ENCODE measurements around the gene WDR59. TPM values are rescaled to one million over a fixed set of nuclear protein-coding genes. Genes with fewer than 3 reads are reported as not detected.
"Not testable (repeated sequence)": the region's sequence is repeated elsewhere in the genome, so short reads cannot be mapped to it uniquely, and the experiment has no call there.

The WDR59 gene, protein sequence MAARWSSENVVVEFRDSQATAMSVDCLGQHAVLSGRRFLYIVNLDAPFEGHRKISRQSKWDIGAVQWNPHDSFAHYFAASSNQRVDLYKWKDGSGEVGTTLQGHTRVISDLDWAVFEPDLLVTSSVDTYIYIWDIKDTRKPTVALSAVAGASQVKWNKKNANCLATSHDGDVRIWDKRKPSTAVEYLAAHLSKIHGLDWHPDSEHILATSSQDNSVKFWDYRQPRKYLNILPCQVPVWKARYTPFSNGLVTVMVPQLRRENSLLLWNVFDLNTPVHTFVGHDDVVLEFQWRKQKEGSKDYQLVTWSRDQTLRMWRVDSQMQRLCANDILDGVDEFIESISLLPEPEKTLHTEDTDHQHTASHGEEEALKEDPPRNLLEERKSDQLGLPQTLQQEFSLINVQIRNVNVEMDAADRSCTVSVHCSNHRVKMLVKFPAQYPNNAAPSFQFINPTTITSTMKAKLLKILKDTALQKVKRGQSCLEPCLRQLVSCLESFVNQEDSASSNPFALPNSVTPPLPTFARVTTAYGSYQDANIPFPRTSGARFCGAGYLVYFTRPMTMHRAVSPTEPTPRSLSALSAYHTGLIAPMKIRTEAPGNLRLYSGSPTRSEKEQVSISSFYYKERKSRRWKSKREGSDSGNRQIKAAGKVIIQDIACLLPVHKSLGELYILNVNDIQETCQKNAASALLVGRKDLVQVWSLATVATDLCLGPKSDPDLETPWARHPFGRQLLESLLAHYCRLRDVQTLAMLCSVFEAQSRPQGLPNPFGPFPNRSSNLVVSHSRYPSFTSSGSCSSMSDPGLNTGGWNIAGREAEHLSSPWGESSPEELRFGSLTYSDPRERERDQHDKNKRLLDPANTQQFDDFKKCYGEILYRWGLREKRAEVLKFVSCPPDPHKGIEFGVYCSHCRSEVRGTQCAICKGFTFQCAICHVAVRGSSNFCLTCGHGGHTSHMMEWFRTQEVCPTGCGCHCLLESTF
- polyA plus RNA-seq (ENCODE audit: insufficient read length), result 109 TPM
- long read RNA-seq, donor 1, full-length matches to known transcripts, result 5 of 5 reads
- long read RNA-seq, donor 1, partial matches to known transcripts, result 0 of 5 reads
- long read RNA-seq, donor 1, other reads (novel, unspliced or antisense), result 0 of 5 reads
- long read RNA-seq, donor 2, full-length matches to known transcripts, result 5 of 5 reads
- long read RNA-seq, donor 2, partial matches to known transcripts, result 0 of 5 reads
- long read RNA-seq, donor 2, other reads (novel, unspliced or antisense), result 0 of 5 reads
- long read RNA-seq, donor 3, partial matches to known transcripts, result 16 of 18 reads
- long read RNA-seq, donor 3, other reads (novel, unspliced or antisense), result 0 of 18 reads
- long read RNA-seq, donor 4, result 0 reads
- long read RNA-seq, donor 5, full-length matches to known transcripts, result 8 of 18 reads
- long read RNA-seq, donor 5, partial matches to known transcripts, result 10 of 18 reads
- long read RNA-seq, donor 5, other reads (novel, unspliced or antisense), result 0 of 18 reads
- long read RNA-seq, donor 6, partial matches to known transcripts, result 0 of 2 reads
- long read RNA-seq, donor 6, other reads (novel, unspliced or antisense), result 0 of 2 reads
- long read RNA-seq, donor 7, full-length matches to known transcripts, result 5 of 5 reads
- long read RNA-seq, donor 7, partial matches to known transcripts, result 0 of 5 reads
- long read RNA-seq, donor 7, other reads (novel, unspliced or antisense), result 0 of 5 reads
- long read RNA-seq, donor 8, full-length matches to known transcripts, result 1 of 1 reads
- long read RNA-seq, donor 8, partial matches to known transcripts, result 0 of 1 reads
- long read RNA-seq, donor 8, other reads (novel, unspliced or antisense), result 0 of 1 reads

- DNase-seq, result peak; percentile 100
These were observed at the start of gene WDR59 for GRCh38 chr16:74984529-74985296. Gene WDR59, minus strand, starts transcription at chr16:74985123. Its CDS starts 106 bp downstream, at chr16:74985017.

DNA sequence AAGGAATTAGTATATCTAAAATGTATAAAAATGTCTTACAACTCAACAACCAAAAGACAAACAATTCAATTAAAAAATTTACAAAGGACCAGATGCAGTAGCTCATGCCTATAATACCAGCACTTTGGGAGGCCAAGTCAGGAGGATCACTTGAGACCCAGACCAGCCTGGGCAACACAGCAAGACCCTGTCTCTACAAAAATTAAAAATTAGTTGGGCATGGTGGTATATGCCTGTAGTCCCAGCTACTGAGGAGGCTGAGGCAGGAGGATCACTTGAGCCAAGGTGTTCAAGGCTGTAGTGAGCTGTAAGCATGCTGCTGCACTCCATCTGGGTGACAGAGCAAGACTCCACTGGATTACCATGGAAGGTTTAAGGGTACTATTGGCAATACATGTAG is 47.7 kb upstream of the WDR59 start:
- no peak for DNase-seq

DNA sequence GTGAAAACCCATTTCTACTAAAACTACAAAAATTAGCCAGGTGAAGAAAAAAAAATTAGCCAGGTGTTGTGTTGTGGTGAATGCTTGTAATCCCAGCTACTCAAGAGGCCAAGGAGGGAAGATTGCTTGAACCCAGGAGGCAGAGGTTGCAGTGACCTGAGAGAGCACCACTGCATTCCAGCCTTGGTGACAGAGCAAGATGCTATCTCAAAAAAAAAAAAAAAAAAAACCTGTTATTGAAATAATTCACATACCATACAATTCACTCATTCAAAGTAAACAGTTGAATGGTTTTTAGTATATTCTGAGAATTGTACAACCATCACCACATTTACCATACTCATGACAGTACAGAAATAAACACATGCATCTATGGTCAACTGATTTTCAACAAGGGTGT is 44.9 kb upstream of the WDR59 start:
- DNase-seq, result no peak

GRCh38 chr16:75028544-75029135 is 43.7 kb upstream of the WDR59 start:
- no peak for DNase-seq

GRCh38 chr16:75027520-75028300 is 42.8 kb upstream of the WDR59 start:
- no peak for DNase-seq

GRCh38 chr16:75026892-75027391 is 42.0 kb upstream of the WDR59 start:
- no peak for DNase-seq

DNA sequence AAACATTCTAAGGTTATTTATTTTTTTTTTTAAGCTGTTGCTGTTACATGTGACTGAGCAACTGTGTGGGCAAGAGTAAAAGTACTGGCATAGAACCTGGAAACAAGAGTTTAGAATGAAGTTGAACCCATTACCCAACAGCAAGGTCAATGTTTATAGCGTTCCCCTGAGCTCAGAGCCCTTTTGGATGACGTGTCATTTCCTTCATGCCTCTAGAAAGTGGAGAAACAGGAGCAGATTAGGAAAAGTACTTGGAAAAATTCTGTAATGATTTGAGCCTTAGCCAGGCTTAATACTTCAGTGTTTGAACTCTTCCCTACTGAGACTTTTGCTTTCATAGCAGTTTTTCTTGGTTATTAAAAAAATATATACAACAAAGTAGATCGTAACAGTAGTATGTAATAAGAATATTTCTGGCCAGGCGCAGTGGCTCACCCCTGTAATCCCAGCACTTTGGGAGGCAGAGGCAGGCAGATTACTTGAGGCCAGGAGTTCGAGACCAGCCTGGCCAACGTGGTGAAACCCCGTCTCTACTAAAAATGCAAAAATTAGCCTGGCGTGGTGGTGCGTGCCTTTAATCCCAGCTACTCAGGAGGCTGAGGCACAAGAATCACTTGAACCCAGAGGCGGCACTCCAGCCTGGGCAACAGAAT is 41.4 kb upstream of the WDR59 start:
- peak; percentile 28 for DNase-seq

DNA sequence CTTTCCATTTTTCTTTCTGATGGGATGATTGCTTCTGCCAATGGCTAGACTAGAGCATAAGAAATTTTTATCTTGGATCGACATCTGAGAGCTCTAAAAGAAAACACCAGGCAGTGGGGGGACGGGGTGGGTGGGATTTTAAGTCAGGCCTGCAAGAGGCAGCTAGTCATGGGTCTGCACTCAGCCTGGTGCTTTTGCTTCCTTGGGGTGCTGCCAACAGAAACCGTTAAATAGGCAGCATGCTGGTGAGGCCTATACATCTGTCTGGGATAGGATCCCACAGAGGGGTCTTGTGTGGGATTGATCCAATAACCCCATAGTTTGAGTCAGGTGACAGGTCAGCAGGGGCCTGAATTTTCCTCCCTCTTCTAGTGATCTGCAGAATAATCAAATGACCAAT is 40.8 kb upstream of the WDR59 start:
- DNase-seq, result no peak

- no peak for DNase-seq
These were observed 39.7 kb upstream of the WDR59 start for GRCh38 chr16:75024594-75024993.

- DNase-seq, result no peak
These were observed 39.3 kb upstream of the WDR59 start for GRCh38 chr16:75024182-75024581.

GRCh38 chr16:75023009-75023408 is 38.1 kb upstream of the WDR59 start:
- no peak for DNase-seq

DNA sequence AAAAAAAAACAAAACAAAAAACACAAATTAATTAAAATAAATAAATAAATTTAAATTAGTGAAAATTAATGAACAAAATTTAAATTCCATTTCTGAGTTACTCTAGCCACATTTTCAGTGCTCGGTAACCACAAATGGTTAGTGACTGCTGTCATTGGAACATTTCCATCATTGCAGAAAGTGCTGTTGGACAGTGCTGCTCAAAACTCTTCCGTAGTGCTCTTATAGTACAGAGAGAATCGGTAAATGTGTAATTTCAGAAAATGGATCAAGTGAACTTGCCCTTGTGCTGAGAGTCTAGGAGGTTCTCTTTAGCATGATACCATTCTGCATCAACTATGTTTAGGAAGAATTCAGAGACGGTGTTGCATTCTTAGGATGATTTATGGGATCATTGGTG is 37.6 kb upstream of the WDR59 start:
- DNase-seq, result no peak

GRCh38 chr16:75021410-75021809 is 36.5 kb upstream of the WDR59 start:
- no peak for DNase-seq

- DNase-seq, result no peak
These were observed 34.7 kb upstream of the WDR59 start for GRCh38 chr16:75019586-75019985.

DNA sequence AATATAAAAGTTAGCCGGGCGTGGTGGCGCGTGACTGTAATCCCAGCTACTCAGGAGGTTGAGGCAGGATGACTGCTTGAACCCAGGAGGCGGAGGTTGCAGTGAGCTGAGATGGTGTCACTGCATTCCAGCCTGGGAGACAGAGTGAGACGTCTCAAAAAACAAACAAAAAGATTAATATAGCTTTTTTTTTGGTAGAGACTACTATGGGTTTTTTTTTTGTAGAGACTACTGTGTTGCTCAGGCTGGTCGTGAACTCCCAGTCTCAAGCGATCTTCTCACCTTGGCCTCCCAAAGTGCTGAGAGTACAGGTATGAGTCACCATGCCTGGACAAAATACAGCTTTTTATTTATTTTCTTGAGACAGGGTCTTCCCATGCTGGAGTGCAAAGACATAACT is 34.1 kb upstream of the WDR59 start:
- DNase-seq, result no peak

DNA sequence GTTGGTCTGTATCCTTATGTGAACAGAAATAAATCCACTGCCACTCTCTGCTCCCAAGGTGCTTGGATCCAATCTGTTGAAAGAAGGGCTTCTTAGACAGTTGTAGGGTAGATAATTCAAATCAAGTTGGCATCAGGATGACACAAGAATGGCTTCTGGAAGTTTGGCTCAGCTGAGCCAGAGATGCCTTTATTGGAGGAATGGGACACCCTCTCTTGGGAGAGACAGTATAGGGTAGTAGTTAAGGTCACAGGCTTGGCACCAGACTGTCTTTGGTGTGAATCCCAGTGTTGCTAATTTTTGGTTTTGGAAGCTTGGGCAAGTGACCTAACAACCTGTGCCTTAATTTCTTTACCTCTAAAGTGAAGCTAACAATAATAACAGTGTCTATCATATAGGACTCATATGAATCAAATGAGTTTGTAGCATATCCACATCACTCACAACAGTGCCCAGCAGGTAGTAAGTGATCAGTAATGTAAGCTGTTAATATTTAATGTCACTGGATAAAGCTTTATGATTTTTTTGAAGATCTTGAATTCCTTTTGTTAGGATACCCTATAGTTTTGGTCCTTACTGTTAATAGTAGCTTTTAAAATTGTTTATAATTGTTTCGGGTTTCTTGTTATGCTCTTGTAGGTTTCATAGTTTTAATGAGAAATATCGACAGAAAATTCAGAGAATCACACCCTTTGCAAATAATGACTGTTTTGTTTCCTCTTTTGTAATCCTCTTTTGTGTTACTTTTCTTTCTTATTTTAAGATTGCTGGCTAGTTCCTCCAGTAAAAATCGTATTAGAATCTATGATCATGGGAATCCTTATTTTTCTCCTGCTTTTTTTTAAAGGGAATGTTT is 33.0 kb upstream of the WDR59 start:
- no peak for DNase-seq

- not testable (repeated sequence) for DNase-seq
These were observed 31.6 kb upstream of the WDR59 start for GRCh38 chr16:75016451-75017081.
